Measurements from ENCODE around the gene ZNF217. TPM values are rescaled to one million over a fixed set of nuclear protein-coding genes. Genes with fewer than 3 reads are reported as not detected.
A peak's percentile ranks its signal among the peaks of the same experiment; 100 is the strongest.
"Not testable (repeated sequence)": the region's sequence is repeated elsewhere in the genome, so short reads cannot be mapped to it uniquely, and the experiment has no call there.

Gene ZNF217
- total RNA-seq, 1 experiment from 2014 or later = 33.8 TPM

- H3K9me3 ChIP-seq (ENCODE audit: control insufficient read depth in 1 of 2, insufficient read depth in 1 of 2, low read depth in 1 of 2, low read length in 2 of 2) = no peaks in the 10 kb centered on the region
- peak overlapping the region; percentile 29; the same call in 1 of the 2 replicates for H3K4me2 ChIP-seq (ENCODE audit: low read length)
- ChIA-PET POLR2A (no interaction called here), CTCF (no interaction called here), RAD21 (ENCODE audit: low non-redundant PET in 1 of 2, low total read pairs in 2 of 2, uncharacterized antibody in 2 of 2, unreplicated experiment in 2 of 2) (no interaction called here)
- H2AFZ ChIP-seq (ENCODE audit: low read depth, low read length, poor library complexity, severe bottlenecking) = peak overlapping the region; percentile 73
- ATAC-seq (no peak), DNase-seq (ENCODE audit: low read depth, low spot score) (no peak)
- no peaks in the 10 kb centered on the region for H4K20me1 ChIP-seq (ENCODE audit: insufficient read depth)
- H3K4me1 ChIP-seq (ENCODE audit: control insufficient read depth in 1 of 2, insufficient read depth in 2 of 2, low read length in 2 of 2) = peaks cover 33 to 41% of the 10 kb centered on the region in 2 experiments
- H3K27ac ChIP-seq (ENCODE audit: low read depth, low read length) = no peak overlapping the region
- TF ChIP-seq, protein P1, sequence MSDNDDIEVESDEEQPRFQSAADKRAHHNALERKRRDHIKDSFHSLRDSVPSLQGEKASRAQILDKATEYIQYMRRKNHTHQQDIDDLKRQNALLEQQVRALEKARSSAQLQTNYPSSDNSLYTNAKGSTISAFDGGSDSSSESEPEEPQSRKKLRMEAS (IDR thresholded peaks at IDR 0.05) = no peak
- TF ChIP-seq SRF (IDR thresholded peaks at IDR 0.05; ENCODE audit: low read depth) = no peak
- TF ChIP-seq TCF7L2 (IDR thresholded peaks at IDR 0.05; ENCODE audit: borderline replicate concordance, extremely low read depth, insufficient read depth, insufficient read length) = no peak
- no peak for TF ChIP-seq EZH2phosphoT487 (IDR thresholded peaks at IDR 0.05; ENCODE audit: borderline replicate concordance)
- TF ChIP-seq, protein P2, sequence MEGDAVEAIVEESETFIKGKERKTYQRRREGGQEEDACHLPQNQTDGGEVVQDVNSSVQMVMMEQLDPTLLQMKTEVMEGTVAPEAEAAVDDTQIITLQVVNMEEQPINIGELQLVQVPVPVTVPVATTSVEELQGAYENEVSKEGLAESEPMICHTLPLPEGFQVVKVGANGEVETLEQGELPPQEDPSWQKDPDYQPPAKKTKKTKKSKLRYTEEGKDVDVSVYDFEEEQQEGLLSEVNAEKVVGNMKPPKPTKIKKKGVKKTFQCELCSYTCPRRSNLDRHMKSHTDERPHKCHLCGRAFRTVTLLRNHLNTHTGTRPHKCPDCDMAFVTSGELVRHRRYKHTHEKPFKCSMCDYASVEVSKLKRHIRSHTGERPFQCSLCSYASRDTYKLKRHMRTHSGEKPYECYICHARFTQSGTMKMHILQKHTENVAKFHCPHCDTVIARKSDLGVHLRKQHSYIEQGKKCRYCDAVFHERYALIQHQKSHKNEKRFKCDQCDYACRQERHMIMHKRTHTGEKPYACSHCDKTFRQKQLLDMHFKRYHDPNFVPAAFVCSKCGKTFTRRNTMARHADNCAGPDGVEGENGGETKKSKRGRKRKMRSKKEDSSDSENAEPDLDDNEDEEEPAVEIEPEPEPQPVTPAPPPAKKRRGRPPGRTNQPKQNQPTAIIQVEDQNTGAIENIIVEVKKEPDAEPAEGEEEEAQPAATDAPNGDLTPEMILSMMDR (IDR thresholded peaks at IDR 0.05 in 2 of 3, conservative IDR thresholded peaks at IDR 0.05 in 1 of 3; ENCODE audit: borderline replicate concordance in 1 of 3, insufficient read depth in 1 of 3, low read depth in 2 of 3, low read length in 2 of 3) = no peak
- no peak for TF ChIP-seq SP1 (IDR thresholded peaks at IDR 0.05; ENCODE audit: low read depth)
- no peak for TF ChIP-seq ZFX (IDR thresholded peaks at IDR 0.05)
- H3K4me3 ChIP-seq (replicated peaks in 1 of 2; ENCODE audit: low read depth in 1 of 2, low read length in 2 of 2) = no peak overlapping the region
- H3K36me3 ChIP-seq (ENCODE audit: control insufficient read depth in 1 of 2, insufficient read depth in 2 of 2, low read length in 2 of 2) = no peaks in the 10 kb centered on the region
- intact Hi-C loops (cut with micrococcal nuclease) = no loop called here
- H3K9ac ChIP-seq (ENCODE audit: low read length) = no peak overlapping the region
- no peaks in the 10 kb centered on the region for H3K27me3 ChIP-seq (ENCODE audit: insufficient read depth, low read length)
- no TSS peak for BruUV-seq (replicated peaks)
- H3K79me2 ChIP-seq (ENCODE audit: insufficient read depth, low read length) = no peaks in the 10 kb centered on the region
- no peaks in the 10 kb centered on the region for H3K9me2 ChIP-seq (ENCODE audit: insufficient read depth)
Measured at GRCh38 chr20:53606364-53606985, 12.8 kb upstream of the ZNF217 start.

DNA sequence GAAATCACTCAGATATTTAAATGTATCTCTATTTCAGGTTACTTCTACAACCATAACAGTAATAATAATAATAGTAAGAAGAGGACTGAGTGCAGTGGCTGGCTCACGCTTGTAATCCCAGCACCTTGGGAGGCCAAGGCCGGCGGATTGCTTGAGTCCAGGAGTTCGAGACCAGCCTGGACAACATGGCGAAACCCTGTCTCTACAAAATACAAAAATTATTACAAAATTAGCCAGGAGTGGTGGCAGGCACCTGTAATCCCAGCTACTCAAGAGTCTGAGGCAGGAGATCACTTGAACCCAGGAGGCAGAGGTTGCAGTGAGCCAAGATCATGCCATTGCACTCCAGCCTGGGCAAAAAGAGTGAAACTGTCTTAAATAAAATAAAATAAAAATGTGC lies 11.8 kb upstream of the ZNF217 start:
- POLR2A ChIA-PET; H4K20me1 ChIP-seq (ENCODE audit: insufficient read depth); H3K36me3 ChIP-seq (ENCODE audit: control insufficient read depth in 1 of 2, insufficient read depth in 2 of 2, low read length in 2 of 2); H3K79me2 ChIP-seq (ENCODE audit: insufficient read depth, low read length); H3K9ac ChIP-seq (ENCODE audit: low read length); CTCF ChIA-PET; H3K9me3 ChIP-seq (ENCODE audit: control insufficient read depth in 1 of 2, insufficient read depth in 1 of 2, low read depth in 1 of 2, low read length in 2 of 2); intact Hi-C loops (cut with micrococcal nuclease); ATAC-seq; H3K4me2 ChIP-seq (ENCODE audit: low read length); H2AFZ ChIP-seq (ENCODE audit: low read depth, low read length, poor library complexity, severe bottlenecking); H3K27ac ChIP-seq (ENCODE audit: low read depth, low read length); H3K27me3 ChIP-seq (ENCODE audit: insufficient read depth, low read length); RAD21 ChIA-PET (ENCODE audit: low non-redundant PET in 1 of 2, low total read pairs in 2 of 2, uncharacterized antibody in 2 of 2, unreplicated experiment in 2 of 2); DNase-seq (ENCODE audit: low read depth, low spot score); BruUV-seq (replicated peaks); H3K9me2 ChIP-seq (ENCODE audit: insufficient read depth); H3K4me3 ChIP-seq (replicated peaks in 1 of 2; ENCODE audit: low read depth in 1 of 2, low read length in 2 of 2): not testable (repeated sequence)
- peaks cover 25 to 30% of the 10 kb centered on the region in 2 experiments for H3K4me1 ChIP-seq (ENCODE audit: control insufficient read depth in 1 of 2, insufficient read depth in 2 of 2, low read length in 2 of 2)

DNA sequence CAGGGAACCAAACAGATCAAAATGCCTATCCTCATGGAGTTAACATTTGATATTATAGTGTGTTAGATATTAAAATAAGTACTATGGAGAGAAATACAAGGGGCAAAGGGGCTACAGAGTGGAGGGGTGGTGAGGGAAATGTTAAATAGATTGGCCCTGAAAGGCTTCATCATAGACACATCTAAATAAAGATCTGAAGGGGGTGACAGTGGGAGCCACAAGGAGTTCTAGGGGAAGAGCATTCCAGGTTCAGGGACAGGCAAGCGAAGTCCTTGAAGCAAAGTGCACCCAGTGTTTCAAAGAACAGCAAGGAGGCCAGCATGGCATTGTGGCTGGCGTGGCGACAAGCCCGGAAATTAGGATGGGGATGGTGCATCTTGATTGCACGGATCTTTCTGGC lies 11.2 kb upstream of the ZNF217 start:
- intact Hi-C loops (cut with micrococcal nuclease); H3K79me2 ChIP-seq (ENCODE audit: insufficient read depth, low read length); H3K9me2 ChIP-seq (ENCODE audit: insufficient read depth); H3K9ac ChIP-seq (ENCODE audit: low read length); H3K27me3 ChIP-seq (ENCODE audit: insufficient read depth, low read length); H3K27ac ChIP-seq (ENCODE audit: low read depth, low read length); H3K36me3 ChIP-seq (ENCODE audit: control insufficient read depth in 1 of 2, insufficient read depth in 2 of 2, low read length in 2 of 2); RAD21 ChIA-PET (ENCODE audit: low non-redundant PET in 1 of 2, low total read pairs in 2 of 2, uncharacterized antibody in 2 of 2, unreplicated experiment in 2 of 2); POLR2A ChIA-PET; H3K4me3 ChIP-seq (replicated peaks in 1 of 2; ENCODE audit: low read depth in 1 of 2, low read length in 2 of 2); DNase-seq (ENCODE audit: low read depth, low spot score); BruUV-seq (replicated peaks); H2AFZ ChIP-seq (ENCODE audit: low read depth, low read length, poor library complexity, severe bottlenecking); CTCF ChIA-PET; ATAC-seq; H4K20me1 ChIP-seq (ENCODE audit: insufficient read depth); H3K9me3 ChIP-seq (ENCODE audit: control insufficient read depth in 1 of 2, insufficient read depth in 1 of 2, low read depth in 1 of 2, low read length in 2 of 2); H3K4me2 ChIP-seq (ENCODE audit: low read length): not testable (repeated sequence)
- H3K4me1 ChIP-seq (ENCODE audit: control insufficient read depth in 1 of 2, insufficient read depth in 2 of 2, low read length in 2 of 2) = peaks cover 19 to 25% of the 10 kb centered on the region in 2 experiments
